HG03457 (cell line): Measurements from ENCODE around the gene TTBK1.

Source experiments
- ATAC-seq: cut with Tn5 transposase; IDR thresholded peaks from one replicate; pipeline ENCODE4 v1.9.1; 2021; ENCODE audit warnings: moderate number of reproducible peaks; ENCODE audit not compliant: unreplicated experiment

TTBK1 gene

GRCh38 chr6:43254138-43254817 is 11.0 kb downstream of the TTBK1 start:
- ATAC-seq, result no peak

GRCh38 chr6:43254846-43255245 is 11.6 kb downstream of the TTBK1 start:
- ATAC-seq, result no peak

- ATAC-seq, result no peak
These were observed 12.2 kb downstream of the TTBK1 start for GRCh38 chr6:43255408-43256054.

- no peak for ATAC-seq
These were observed 13.5 kb downstream of the TTBK1 start for GRCh38 chr6:43256670-43257366.

GRCh38 chr6:43257367-43258145 is 14.3 kb downstream of the TTBK1 start:
- ATAC-seq, result no peak

- ATAC-seq, result no peak
These were observed 14.9 kb downstream of the TTBK1 start for GRCh38 chr6:43258180-43258579.

GRCh38 chr6:43258807-43259686 is 15.8 kb downstream of the TTBK1 start:
- ATAC-seq, result no peak

GRCh38 chr6:43260791-43261190 is 17.5 kb downstream of the TTBK1 start:
- no peak for ATAC-seq

GRCh38 chr6:43261198-43261597 is 17.9 kb downstream of the TTBK1 start:
- ATAC-seq, result no peak

GRCh38 chr6:43262000-43262779 is 18.9 kb downstream of the TTBK1 start:
- ATAC-seq, result no peak

- no peak for ATAC-seq
These were observed 19.6 kb downstream of the TTBK1 start for GRCh38 chr6:43262780-43263313.

GRCh38 chr6:43263314-43264178 is 20.3 kb downstream of the TTBK1 start:
- ATAC-seq, result no peak

- no peak for ATAC-seq
These were observed 21.4 kb downstream of the TTBK1 start for GRCh38 chr6:43264599-43265145.

- no peak for ATAC-seq
These were observed 22.3 kb downstream of the TTBK1 start for GRCh38 chr6:43265564-43265963.

- ATAC-seq, result no peak
These were observed 24.5 kb downstream of the TTBK1 start for GRCh38 chr6:43267619-43268354.

GRCh38 chr6:43268355-43268700 is 25.0 kb downstream of the TTBK1 start:
- ATAC-seq, result no peak

GRCh38 chr6:43268782-43269272 is 25.5 kb downstream of the TTBK1 start:
- ATAC-seq, result no peak
